GM19438 (cell line): ENCODE data around the gene C16orf90.
"Not testable (repeated sequence)": the region's sequence is repeated elsewhere in the genome, so short reads cannot be mapped to it uniquely, and the experiment has no call there.

Experiments used
- ATAC-seq: cut with Tn5 transposase; IDR thresholded peaks from one replicate; pipeline ENCODE4 v1.9.1; 2021; ENCODE audit warnings: low read depth; ENCODE audit not compliant: unreplicated experiment

The C16orf90 gene

DNA sequence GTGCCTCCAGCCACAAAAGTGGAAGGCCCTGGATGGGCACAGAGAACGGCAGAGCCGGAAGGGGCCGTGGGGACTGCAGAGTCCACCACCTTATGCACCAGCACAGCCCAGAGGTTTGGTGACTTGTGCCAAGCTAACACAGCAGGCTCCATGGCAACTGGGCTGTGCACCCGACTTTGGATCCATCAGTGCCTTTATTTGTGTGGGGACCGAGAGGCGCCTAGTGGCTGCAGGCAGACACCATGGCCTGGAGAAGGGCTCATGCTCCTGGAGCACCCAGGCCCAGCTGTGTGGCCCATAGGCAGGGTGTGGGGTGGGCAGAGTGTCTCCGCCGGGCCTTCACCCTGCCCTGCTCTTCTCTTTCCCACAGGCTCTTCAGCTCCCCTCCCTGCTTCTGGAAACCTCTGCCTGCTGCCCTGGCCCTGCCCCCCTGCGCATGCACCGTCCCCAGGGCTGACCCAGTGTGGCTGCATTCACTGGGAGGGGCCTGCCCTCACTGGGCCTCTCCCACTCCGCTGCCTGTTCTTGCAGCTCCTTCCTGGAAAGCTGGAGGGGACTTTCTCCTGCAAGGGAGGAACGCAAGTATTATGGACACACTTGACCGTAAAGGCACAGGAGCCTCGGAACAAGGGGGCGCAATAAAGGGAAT lies 10.1 kb downstream of the C16orf90 start:
- ATAC-seq: no peak

DNA sequence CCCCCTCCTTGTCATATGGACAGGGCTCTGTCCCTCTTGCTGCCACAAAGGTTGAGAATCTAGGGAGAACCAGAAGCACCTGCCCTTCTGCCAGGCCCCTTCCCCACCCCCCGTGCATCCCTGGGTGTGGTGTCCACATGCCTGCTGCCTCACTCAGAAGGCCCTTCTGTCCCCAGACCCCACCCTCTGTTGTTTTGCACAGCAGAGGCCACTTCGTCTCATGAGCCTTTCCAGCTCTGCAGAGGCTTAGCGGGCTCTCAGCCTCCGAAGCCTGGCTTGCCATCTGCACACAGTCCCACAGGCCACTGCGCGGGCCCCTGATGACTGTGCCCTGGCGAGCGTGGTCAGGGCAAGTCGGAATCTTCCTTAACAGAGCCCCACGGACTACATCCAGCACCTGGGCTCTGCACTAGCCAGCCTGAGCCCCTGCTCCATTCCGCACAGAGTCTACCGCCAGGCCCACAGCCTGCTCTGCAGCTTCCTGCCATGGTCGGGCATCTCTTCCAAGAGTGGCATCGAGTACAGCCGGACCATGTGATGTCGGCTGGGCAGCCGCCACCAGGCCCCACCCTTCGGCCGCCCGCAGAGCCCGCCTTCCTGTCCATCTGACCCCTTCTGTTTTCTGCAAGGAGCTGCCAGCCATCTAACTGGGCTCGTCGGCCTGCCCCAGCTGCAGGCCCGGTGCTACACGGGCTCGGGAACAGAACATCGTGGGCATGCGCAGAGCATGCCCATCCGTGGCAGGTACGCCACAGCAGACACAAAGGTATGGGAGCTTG lies 10.8 kb downstream of the C16orf90 start:
- ATAC-seq: no peak

DNA sequence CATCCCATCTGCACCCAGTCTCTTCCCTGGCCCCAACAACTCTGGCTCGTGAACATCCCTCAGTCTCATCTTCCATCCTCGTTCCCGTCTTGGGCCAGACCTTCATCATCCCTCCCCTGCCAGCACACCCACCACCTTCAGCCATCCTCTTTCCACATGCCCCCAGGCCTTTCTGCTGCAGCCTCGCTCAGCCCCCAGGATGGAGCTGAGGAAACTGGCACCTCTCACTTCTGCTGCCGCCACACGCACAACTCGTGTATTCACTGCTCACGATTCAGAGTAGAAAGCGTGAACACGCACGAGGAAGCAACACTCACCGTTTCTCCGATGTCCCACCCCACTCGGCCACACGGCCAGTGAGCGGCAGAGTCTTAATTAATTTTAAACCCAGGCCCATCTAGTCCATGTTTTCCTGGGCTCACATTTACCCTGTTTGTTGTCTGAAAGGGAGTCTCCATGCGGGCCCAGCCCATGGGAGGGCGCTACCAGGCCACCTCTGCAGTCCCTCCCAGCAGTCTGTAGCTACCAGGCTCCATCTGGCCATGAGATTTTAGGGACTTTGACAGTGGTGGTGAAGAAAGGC lies 12.5 kb downstream of the C16orf90 start:
- ATAC-seq: no peak

DNA sequence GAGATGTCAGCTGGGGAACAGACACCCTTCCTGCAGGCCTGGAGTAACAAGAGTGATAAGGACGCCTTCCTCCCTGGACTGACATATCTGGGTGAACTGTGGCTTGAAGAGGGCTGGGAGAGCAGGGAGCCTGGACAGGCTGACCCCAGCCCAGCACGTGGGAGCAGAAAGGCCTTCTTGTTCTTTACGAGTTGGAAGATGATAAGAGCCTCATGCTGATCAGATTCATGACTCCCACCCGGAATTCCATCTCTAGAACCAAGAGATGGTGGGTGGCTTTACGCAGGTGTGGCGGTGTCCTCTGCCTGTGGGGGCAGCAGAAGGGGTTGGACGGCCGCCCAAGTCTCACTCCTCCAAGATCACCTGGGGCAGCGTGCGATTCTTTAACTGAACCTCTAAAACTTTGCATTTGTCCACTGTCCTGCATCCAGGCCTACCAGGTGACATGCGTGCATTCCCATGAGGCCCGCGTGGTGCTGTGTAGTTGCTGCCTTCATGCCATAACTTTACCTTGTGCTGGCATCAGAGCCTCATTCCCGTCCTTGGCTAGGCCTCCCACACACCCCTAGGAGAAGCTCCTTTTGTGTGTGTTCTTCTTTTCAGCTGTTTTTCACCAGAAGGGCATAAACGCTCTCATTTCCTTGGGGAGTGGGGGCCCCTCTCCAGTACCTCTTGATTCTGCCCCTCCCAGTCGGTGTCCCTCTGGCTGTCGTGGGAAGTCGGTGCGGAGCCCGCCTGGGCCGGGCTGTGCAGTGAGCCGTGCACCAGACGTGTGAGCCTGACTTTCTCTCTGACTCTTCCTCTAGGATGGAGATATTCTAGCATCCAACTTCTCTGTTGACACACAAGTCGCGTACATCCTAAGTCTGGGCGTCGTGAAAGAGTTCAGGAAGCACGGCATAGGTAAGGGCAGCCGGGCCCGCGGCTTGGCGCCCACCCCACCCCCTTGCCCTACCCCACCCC lies 13.3 kb downstream of the C16orf90 start:
- ATAC-seq: no peak

DNA sequence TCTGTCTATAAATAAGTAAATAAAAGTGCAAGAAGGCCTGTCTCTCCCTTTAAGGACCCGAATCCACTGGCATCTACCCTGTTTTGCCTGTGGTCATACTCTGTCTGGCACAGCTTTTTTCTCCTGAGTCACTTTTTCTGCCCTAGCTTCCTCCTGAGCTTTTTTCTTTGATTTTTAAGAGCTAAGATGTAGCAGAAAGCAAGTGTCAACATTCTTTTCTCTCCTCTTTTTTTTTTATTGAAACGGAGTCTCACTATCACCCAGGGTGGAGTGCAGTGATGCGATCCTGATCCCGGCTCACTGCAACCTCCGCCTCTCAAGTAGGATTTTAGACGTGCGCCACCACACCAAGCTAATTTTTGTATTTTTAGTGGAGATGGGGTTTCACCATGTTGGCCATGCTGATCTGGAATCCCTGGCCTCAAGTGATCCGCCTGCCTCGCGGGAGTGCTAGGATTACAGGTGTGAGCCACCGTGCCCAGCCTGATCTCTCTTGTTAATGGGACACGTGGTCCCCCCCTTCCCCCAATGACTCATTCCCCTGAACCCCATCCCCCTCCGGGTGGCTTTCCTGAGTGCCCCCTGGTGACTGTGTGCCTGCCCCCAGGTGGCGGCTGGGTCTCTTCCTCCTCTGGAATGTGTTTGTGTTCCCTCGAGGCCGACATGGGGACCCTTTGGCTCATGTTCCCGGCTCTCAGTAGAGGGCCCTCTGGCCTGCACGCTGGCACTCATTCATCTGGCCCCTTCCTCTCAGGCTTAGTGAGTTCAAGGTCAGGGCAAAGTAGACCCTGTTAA lies 14.2 kb downstream of the C16orf90 start:
- ATAC-seq: no peak

DNA sequence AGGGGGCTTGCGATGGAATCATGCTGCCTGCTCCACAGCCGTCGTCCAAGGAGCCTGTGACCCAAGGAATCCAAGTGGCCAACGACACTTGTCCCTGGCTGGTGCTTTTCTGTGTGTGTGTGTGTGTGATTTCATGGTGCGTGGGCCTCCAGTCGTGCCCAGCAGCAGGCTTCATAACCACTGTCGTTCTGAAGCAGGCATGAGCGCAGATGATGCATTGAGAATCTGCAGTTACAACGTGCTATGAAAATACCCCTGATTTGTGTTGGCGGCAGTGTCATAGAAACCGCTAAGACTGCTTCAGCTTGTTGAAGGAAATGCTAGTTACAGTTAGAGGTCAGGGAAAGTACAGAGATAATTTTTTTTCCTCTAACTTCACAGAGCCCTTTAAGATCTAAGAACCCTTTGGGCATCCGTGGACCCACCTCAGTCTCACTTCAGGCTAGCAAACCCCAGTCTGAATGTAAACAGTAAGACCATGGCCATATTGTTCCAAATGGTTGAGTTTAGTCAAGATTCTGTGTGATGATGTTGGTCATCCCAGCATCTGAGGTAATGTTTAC lies 15.6 kb downstream of the C16orf90 start:
- ATAC-seq: no peak

DNA sequence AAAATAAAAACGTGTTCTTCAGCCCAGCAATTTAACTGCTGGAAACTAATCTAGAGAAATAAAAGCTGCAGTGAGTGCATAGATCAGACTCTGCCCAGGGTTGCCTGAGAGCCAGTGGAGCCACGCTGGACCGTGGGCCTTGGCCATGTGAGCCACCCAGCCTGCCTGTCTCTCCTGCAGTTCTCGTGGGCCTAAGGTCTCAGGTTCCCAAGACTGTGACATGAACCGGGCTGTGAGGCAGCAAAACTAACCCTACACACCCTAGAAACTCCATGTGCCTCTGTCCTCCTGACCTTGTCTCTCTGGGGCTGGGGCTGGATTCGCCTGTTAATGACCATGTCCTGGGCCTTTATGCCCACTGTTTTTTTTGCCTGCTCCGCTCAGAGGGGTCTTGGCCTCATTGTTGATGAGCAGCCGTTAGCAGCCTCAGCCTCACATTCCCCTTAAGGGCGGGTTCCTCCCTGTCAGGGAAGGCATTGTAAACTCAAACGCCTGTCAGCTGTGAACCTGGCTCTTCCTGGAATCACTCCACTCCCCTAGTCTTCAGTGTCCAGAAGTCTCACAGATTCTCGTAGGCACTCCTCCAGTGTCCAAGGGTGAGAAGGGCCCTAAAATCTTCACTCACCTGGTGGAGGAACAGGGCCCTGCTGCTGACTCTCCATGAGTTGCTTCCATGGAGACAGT lies 16.9 kb downstream of the C16orf90 start:
- no peak for ATAC-seq

DNA sequence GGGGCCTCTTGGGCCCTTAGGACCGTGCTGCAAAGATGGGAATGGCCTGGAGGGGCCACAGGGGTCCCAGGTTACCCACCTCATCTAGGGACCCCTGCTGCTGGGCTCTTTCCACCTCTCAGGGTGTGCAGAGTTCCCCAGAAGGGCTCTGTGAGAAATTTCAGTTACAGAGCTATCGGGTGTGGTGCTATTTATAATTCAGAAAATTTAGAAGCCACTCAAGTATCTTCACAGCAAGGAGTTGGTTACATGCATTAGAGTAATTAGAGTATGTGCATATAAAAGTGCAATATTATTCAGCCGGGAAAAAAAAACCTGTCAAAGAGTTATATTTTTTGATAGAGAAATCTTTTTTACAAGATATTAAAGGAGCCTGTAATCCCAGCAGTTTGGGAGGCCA lies 18.9 kb downstream of the C16orf90 start:
- ATAC-seq: no peak

DNA sequence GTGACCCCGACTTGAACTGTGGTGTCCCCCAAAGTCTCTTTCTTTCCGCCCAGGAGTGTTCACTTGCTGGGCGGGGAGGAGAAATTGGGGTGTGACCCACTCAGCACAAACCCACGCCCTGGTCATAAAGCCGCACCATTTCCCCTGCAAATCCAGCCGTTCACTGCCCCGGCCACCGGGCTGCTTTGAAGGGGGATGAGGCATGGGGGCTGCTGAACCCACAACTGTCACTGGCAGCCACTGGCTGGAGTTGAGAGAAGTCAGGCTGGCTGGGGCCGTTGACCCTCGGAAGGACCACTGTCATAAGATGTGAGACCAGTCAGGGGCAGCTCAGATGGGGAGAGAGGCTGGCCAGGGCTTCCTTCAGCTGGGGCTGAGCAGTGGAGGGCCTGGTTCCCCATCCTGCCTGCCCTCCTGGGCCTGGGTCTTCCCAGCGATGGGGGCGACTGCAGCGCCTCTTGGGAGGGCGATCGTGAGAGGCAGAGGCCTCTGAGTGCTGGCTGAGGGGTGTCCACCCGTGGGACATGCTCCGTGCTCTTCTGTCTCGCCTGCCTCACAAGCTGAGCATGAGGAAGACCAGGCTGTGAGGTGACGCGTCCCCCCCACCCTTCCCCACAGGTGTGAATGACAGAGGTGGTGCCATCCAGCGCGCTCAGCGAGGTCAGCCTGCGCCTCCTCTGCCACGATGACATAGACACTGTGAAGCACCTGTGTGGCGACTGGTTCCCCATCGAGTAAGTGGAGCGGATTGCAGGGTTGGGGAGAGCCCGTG lies 19.5 kb downstream of the C16orf90 start:
- ATAC-seq: no peak

DNA sequence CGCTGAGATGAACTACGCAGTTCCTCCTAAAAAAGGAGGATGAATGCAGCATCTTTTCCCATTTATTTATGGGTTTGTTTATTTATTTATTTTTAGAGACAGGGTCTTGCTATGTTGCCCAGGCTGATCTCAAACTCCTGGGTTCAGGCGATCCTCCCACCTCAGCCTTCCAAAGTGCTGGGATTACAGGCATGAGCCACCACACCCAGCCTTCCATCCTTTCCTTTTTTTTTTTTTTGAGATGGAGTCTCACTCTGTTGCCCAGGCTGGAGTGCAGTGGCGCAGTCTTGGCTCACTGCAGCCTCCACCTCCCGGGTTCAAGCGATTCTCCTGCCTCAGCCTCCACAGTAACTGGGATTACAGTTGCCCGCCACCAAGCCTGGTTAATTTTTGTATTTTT lies 20.4 kb downstream of the C16orf90 start:
- not testable (repeated sequence) for ATAC-seq

DNA sequence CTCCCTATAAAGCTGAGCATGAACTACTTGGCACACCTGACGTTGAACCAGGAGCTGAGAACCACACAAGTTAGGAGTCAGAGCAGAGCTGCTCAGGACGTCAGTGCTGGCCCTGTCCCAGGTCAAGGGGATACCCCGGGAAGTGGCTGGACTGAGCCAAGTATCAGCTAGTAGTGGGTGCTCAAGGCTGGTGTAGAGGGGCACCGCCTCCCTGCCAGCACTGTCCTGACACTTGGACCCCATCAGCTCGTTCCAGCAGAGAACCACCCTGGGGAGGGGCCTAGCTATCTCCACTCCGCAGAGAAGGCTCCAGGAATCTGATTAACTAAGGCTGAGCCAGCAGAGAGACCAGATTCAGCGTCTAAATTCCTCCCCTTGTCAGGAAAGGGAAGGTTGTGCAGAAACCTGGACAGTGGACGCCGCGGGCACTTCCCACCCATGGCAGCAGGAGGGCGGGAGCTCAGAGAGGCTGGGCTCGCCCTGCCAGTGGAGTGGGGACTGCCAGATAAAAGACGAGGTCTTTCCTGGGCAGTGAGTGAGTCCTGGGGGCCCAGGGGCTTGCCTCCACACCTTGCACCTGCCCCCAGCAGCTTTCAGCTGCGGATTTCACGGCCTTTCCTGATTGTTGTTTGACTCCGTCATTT lies 21.0 kb downstream of the C16orf90 start:
- ATAC-seq: no peak

DNA sequence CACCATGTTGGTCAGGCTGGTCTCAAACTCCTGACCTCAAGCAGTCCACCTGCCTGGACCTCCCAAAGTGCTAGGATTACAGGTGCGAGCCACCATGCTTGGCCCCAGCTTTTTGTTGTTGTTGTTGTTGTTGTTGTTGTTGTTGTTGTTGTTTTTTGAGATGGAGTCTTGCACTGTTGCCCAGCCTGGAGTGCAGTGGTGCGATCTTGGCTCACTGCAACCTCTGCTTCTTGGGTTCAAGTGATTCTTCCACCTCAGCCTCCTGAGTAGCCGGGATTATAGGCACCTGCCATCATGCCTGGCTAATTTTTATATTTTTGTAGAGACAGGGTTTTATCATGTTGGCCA lies 21.7 kb downstream of the C16orf90 start:
- ATAC-seq: not testable (repeated sequence)

DNA sequence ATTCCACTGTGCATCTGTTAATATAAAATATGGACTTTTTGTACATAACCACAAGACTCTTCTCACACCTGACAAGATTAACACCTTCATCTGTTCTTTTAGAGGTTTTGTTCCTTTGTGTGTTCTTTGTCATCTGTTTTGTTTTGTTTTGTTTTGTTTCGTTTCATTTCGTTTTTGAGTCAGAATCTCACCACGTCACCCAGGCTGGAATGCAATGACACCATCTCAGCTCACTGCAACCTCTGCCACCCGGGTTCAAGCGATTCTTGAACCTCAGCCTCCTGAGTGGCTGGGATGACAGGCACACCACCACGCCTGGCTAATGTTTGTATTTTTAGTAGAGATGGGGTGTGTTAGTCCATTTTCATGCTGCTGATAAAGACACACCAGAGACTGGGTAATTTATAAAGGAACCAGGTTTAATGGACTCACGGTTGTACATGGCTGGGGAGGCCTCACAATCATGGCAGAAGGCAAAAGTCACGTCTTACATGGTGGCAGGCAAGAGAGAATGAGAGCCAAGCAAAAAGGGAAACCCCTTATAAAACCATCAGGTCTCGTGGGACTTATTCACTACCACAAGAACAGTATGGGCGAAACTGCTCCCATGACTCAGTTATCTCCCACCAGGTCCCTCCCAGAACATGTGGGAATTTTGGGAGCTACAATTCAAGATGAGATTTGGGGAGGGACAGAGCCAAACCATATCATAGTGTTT lies 22.3 kb downstream of the C16orf90 start:
- no peak for ATAC-seq

DNA sequence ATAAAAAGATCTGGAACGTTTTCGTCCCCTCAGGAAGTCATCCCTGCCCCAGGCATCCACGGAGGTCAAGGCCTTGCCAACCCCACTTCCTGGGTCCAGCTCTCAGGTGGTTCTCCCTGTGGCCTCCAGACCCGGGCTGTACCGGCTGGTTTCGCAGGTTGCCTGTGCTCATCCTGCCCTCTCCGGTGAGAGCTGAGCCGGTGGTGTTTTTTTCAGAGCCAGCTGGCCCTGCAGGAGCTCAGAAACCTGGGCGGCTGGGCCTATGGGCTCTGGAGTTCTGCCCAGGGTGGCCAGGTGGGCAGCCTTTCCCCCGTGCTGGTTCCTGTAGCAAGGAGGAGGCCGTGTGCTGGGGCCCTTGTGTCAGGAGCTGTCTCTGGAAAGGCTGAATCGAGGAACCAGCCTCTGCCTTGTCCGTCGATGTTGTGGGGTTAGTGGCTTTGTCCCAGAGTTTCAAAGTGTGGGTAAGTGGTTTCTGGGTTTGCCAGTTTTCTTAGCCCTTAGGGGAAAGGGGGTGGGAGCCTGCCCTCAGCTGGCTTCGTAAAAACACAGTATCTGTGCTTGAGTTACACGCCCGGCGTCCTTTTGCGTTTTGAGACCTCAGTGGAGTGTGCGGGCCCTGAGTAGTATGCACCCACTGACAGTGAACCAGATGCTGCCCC lies 23.6 kb downstream of the C16orf90 start:
- ATAC-seq: no peak

DNA sequence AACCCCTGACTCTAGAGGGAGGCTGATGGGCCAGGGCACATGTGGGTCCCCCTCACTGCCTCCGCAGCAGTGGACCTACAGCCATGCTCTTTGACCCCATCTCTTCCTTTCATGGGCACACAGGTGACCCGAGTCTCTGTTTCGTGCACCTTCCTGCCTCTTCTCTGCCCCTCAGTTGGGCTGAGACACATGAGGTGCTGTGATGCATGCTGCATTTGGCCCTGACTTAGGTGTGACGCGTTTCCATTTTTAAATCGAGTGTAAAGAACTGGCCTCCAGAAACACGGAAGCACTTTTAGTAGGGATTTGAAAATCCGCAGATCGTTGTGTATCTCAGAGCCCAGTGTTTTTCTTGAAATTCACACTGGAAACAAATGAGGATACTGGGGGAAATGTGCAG lies 24.6 kb downstream of the C16orf90 start:
- ATAC-seq: no peak

DNA sequence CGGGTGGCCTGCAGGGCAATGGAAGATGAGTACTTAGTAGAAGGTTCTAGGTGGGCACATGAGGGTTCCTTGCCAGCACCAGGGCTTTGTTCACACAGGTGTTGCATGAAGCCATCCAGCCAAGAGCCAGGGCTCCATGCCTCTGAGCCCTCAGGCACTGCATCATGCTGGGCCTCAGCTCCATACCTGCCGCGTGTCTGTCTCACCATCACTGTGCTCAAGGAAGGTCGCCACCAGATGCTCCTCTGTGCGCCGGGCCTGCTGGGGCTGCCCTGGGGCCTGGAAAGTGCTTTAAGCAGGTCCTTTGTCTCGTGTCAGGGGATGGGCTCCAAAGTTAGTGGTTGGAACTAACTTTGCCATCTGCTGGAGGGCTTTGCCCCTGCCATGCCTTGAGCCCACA lies 25.6 kb downstream of the C16orf90 start:
- no peak for ATAC-seq

DNA sequence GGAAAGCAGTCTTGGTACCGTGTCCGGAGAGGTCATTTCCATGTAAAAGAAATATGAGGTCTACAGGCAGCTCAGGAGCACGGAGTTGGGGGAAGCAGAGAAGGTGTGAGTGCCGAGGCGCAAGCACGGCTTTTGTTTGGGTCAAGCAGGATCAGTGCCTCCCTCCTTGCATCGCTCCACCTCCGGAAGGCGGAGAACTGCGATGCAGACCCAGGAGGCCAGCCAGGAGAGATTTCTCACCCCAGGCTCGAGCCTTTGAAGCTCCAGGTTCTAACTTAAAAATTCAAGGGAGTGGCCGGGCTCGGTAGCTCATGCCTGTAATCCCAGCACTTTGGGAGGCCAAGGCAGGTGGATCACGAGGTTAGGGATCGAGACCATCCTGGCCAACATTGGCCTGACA lies 26.8 kb downstream of the C16orf90 start:
- ATAC-seq: no peak
